NCI-H226 (cell line): ENCODE results near the gene RPS6KC1.
"Not testable (repeated sequence)": the region's sequence is repeated elsewhere in the genome, so short reads cannot be mapped to it uniquely, and the experiment has no call there.

Experiments
- DNase-seq: peaks from one replicate; pipeline ENCODE4 v3.0.0-alpha.2; 2015

Gene RPS6KC1

DNA sequence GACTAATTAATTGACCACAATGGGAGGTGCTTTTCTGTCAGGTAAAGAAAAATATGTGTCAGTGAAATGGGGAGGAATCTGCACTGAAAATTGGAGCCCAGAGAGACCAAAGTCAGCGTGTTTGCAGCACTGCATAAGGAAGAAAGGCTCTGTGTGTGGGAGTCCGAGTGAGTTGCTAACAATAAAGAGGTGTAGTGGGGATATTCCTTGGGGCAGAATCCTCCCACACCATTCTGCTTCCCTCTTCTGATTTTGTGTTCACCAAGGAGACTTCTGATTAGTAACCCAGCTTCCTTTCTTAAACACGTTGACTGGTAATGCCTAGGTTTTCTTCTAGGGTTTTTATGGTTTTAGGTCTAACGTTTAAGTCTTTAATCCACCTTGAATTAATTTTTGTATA is 240.5 kb downstream of the RPS6KC1 start:
- DNase-seq, result no peak

DNA sequence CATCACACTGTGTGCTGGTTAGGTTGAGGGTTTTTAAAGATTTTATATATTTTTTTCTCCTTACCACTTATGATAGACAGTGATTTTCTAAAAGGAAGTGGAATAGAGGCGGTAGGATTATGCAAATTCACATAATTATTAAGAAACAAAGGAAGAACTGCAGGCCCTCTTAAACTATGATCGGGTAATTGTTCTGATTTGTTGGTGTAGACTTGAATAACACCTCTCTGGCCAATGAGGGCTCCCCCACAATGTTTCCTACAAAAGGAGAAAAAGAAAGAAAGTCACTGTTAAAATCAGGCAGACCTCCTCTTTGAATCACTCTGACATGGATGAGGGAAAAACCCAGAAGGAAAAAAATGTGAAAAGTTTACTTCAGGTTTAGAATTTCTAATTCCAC is 241.6 kb downstream of the RPS6KC1 start:
- no peak for DNase-seq

DNA sequence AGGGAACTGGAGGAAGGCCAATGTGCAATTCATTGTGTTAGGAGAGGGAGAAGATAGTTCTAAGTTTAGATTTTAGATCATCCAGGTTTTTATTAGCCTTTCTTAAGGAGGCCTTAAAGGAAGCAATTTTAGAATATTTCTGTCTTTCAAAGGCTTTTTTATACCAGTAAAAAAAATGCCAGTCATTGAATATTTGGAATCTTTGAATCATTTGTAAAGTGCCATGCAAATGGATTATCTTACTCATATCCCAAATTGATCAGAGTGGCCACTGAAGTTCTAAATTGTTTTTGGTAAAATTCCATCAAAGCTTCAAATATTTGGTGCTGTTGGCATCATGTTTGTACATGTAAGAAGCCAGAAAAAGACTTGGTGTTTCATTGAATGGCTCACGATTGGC is 244.8 kb downstream of the RPS6KC1 start:
- no peak for DNase-seq

DNA sequence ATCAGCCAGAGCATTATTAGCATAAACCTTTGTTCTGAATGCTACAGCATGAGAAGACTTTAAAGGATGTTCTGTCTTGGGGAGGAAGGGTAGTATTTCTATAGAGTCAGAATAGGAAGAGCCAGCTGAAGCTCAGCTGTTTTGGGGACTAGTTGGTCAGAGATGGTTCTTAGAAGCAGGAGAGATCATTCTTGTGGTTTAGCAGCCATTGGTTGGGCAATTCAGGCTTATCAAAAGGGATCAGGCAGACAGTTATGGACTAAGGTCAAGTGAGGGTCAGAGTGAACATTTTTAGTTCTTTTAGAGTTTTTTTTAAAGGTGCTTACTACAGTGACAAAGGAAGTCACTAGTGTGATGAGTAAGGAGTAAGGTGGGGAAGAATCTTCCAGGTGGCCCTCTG is 245.5 kb downstream of the RPS6KC1 start:
- no peak for DNase-seq

DNA sequence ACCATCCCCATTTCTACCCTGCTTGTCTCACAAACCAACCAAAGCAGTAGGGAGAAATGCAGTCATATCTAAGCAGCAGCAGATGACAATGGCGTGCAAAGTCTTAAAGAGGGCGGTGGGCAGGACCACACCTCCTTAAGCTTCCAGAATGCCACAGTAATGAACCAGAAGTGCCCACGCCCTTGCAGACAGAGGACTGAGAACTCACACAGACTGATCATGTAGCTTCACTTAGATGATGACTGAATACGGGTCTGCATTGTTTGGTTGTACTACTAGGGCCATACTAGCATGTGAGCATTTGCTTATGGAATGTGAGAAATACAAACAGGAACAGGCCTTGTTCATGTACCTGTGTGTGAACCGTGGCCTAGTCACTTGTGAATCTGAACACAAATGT is 246.0 kb downstream of the RPS6KC1 start:
- no peak for DNase-seq

DNA sequence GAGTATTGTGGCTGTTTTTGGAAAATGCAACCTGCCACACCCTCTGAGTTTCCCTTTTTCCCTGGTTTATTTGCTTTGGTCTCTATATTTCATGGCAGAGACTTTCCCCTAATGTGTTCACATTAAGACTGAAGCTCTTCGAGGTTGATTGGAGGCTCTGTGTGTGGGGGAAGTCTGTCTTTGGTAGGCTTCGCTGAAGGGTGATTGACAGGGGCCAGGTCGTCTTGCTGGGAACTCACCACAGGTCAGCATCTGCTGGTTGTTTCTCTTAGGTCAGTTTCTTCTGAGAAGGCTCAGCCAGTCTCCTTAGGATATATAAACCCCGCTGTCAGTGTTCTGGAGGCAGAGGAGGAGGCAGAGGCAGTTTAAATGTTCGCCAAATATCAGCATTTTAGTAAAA is 249.4 kb downstream of the RPS6KC1 start:
- DNase-seq, result no peak

DNA sequence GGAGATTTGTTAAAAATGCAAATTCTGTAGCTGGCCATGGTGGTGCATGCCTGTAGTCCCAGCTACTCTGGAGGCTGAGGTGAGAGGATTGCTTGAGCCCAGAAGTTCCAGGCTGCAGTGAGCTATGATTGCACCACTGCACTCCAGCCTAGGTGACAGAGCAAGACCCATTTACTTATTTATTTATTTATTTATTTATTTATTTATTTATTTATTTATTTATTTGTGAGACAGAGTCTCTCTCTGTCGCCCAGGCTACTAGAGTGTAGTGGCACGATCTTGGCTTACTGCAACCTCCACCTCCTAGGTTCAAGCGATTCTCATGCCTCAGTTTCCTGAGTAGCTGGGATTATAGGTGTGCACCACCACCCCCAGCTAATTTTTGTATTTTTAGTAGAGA is 250.5 kb downstream of the RPS6KC1 start:
- not testable (repeated sequence) for DNase-seq

DNA sequence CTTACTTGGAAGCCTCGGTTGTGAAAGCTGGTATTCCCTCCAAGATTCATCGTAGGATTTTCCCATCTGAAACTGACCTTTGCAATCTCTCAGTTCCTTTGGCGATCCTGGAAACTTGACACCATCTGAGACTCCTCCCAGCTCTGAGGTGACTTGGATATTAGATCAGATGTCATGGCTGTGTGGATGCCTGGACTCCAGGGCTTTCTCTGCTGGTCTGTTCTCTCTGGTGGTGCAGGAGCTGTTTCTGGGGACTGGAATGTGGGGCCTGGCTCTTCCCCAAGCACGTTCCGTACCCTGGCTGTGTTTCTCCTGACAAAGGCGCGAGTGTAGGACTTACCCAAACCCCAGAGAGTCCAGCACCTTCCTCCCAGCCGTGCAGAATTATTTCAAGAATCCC is 252.2 kb downstream of the RPS6KC1 start:
- no peak for DNase-seq

DNA sequence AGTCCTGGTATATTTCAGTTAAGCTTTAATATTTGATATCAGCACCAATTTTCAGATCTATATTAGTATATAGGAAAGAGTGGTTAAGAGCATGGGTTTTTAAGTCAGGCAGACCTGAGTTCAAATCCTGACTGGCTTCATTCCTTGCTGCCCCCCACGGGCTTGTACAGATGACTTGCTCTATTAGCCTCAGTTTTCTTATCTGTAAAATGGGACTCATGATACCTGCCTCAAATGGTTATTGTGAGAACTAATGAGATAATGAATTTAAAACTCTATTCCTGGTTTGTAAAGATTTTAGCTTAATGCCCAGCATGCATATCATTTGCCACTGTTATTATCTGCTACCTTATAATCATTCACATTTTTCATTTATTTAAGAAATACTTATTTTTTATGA is 264.5 kb downstream of the RPS6KC1 start:
- DNase-seq, result no peak

DNA sequence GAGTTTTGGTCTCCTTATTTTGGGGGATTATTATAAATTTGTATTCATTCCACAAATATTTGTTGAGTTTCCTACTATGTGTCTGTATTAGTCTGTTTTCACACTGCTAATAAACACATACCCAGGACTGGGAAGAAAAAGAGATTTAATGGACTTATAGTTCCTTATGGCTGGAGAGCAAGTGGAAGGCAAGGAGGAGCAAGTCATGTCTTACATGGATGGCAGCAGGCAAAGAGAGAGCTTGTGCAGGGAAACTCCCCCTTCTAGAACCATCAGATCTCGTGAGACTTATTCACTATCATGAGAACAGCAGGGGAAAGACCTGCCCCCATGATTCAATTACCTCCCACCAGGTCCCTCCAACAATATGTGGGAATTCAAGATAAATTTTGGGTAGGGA is 267.4 kb downstream of the RPS6KC1 start:
- DNase-seq, result not testable (repeated sequence)

DNA sequence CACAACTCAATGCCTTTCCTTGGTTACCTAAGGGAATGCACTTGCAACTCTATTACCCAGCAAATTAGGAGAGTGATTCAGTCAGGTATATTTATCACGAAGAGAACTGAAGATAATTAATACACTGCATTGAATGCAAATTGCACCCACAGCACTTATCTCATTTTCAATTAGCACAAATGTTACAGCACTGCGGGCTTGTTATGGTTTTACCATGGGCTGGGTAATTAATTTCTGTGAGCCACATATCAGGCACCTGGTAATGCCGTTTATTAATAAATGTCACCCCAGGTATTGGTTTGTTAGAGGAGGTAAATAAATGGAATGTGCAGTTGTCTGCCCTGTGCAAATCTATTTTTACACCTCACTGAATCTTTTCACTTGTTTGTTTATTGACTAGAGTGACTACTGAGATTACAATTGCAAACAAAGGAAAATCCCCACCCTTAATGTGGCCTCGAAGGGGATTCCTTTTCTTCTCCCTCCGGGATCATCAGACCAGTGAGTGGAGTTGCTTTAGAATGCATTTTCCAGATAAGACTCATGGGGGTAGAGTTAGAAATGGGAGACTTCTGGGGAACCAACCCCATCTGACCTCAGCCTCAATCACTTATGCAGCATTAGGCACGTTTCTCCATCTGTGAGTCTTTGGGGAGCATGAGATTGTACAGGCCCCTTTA is 269.3 kb downstream of the RPS6KC1 start:
- DNase-seq, result no peak
